Hypothalamus (tissue), 51 donors: ENCODE measurements around the gene RCOR1.
"Not testable (repeated sequence)": the region's sequence is repeated elsewhere in the genome, so short reads cannot be mapped to it uniquely, and the experiment has no call there.

Experiments
- DNase-seq, 51 donors: peaks; one replicate each; lab custom pipeline; 2025; lab: John Stamatoyannopoulos, UW

Gene RCOR1

GRCh38 chr14:102624666-102625065, 32.2 kb downstream of the RCOR1 start:
- no peak for DNase-seq

- DNase-seq = no peak
Observed at GRCh38 chr14:102625564-102626296, 33.3 kb downstream of the RCOR1 start.

- no peak for DNase-seq
Observed at GRCh38 chr14:102626530-102626929, 34.1 kb downstream of the RCOR1 start.

GRCh38 chr14:102629011-102629444, 36.6 kb downstream of the RCOR1 start:
- DNase-seq = no peak

- DNase-seq = no peak
Observed at GRCh38 chr14:102629808-102630350, 37.4 kb downstream of the RCOR1 start.

GRCh38 chr14:102630405-102630804, 38.0 kb downstream of the RCOR1 start:
- no peak for DNase-seq

- DNase-seq = no peak
Observed at GRCh38 chr14:102630881-102631280, 38.4 kb downstream of the RCOR1 start.

- no peak for DNase-seq
Observed at GRCh38 chr14:102633906-102634595, 41.6 kb downstream of the RCOR1 start.

GRCh38 chr14:102639611-102640010, 47.2 kb downstream of the RCOR1 start:
- not testable (repeated sequence) for DNase-seq

GRCh38 chr14:102644523-102644922, 52.1 kb downstream of the RCOR1 start:
- DNase-seq = no peak

GRCh38 chr14:102645746-102646440, 53.4 kb downstream of the RCOR1 start:
- DNase-seq = no peak

GRCh38 chr14:102646615-102647014, 54.2 kb downstream of the RCOR1 start:
- DNase-seq = no peak

GRCh38 chr14:102652194-102652593, 59.7 kb downstream of the RCOR1 start:
- no peak for DNase-seq

GRCh38 chr14:102654298-102654697, 61.8 kb downstream of the RCOR1 start:
- DNase-seq = peak in 1 of 51 donors; percentile 12

- no peak for DNase-seq
Observed at GRCh38 chr14:102655137-102655536, 62.7 kb downstream of the RCOR1 start.

- no peak for DNase-seq
Observed at GRCh38 chr14:102659797-102660196, 67.3 kb downstream of the RCOR1 start.

- DNase-seq = no peak
Observed at GRCh38 chr14:102661614-102662013, 69.2 kb downstream of the RCOR1 start.

GRCh38 chr14:102662636-102663430, 70.4 kb downstream of the RCOR1 start:
- DNase-seq = no peak

GRCh38 chr14:102663440-102663839, 71.0 kb downstream of the RCOR1 start:
- no peak for DNase-seq

GRCh38 chr14:102665621-102666020, 73.2 kb downstream of the RCOR1 start:
- DNase-seq = no peak
